Rectal smooth muscle tissue (tissue), 1 donor: Measurements from ENCODE around the gene CYP4F2.
"Not testable (repeated sequence)": the region's sequence is repeated elsewhere in the genome, so short reads cannot be mapped to it uniquely, and the experiment has no call there.

Experiments
- H3K27ac ChIP-seq: one replicate; pipeline ENCODE4 v1.7.0; 2013; ENCODE audit warnings: low read depth, low read length, inconsistent platforms
- H3K27me3 ChIP-seq: one replicate; pipeline ENCODE4 v1.7.0; 2013; ENCODE audit warnings: low read length; ENCODE audit not compliant: control insufficient read depth, insufficient read depth
- H3K36me3 ChIP-seq: one replicate; pipeline ENCODE4 v1.7.0; 2013; ENCODE audit warnings: low read length; ENCODE audit not compliant: control insufficient read depth, insufficient read depth
- H3K4me1 ChIP-seq: one replicate; pipeline ENCODE4 v1.7.0; 2013; ENCODE audit warnings: low read length; ENCODE audit not compliant: control insufficient read depth, insufficient read depth
- H3K4me3 ChIP-seq: one replicate; pipeline ENCODE4 v1.7.0; 2013; ENCODE audit warnings: low read length
- H3K9ac ChIP-seq: one replicate; pipeline ENCODE4 v1.7.0; 2013; ENCODE audit warnings: low read length

Gene CYP4F2

GRCh38 chr19:15869109-15869555, 28.7 kb downstream of the CYP4F2 start:
- no peaks in the 10 kb centered on the region for H3K36me3 ChIP-seq
- H3K4me3 ChIP-seq = no peak overlapping the region
- H3K9ac ChIP-seq = no peak overlapping the region
- H3K27me3 ChIP-seq = no peaks in the 10 kb centered on the region
- no peaks in the 10 kb centered on the region for H3K4me1 ChIP-seq
- H3K27ac ChIP-seq = no peak overlapping the region

- no peaks in the 10 kb centered on the region for H3K27me3 ChIP-seq
- no peaks in the 10 kb centered on the region for H3K36me3 ChIP-seq
- no peak overlapping the region for H3K9ac ChIP-seq
- no peak overlapping the region for H3K4me3 ChIP-seq
- H3K27ac ChIP-seq = no peak overlapping the region
- H3K4me1 ChIP-seq = no peaks in the 10 kb centered on the region
These were observed 31.2 kb downstream of the CYP4F2 start for GRCh38 chr19:15866636-15867035.

- Histone ChIP-seq H3K36me3 (no peaks in the 10 kb centered on the region), H3K27me3 (no peaks in the 10 kb centered on the region), H3K4me1 (no peaks in the 10 kb centered on the region), H3K27ac (no peak overlapping the region), H3K9ac (no peak overlapping the region), H3K4me3 (no peak overlapping the region)
These were observed 33.0 kb downstream of the CYP4F2 start for GRCh38 chr19:15864824-15865223.

GRCh38 chr19:15863272-15863671, 34.6 kb downstream of the CYP4F2 start:
- H3K4me3 ChIP-seq = no peak overlapping the region
- H3K4me1 ChIP-seq = no peaks in the 10 kb centered on the region
- H3K27ac ChIP-seq = no peak overlapping the region
- no peaks in the 10 kb centered on the region for H3K36me3 ChIP-seq
- H3K9ac ChIP-seq = no peak overlapping the region
- H3K27me3 ChIP-seq = no peaks in the 10 kb centered on the region

GRCh38 chr19:15862444-15862843, 35.4 kb downstream of the CYP4F2 start:
- H3K27ac ChIP-seq = no peak overlapping the region
- H3K4me3 ChIP-seq = no peak overlapping the region
- H3K9ac ChIP-seq = no peak overlapping the region
- no peaks in the 10 kb centered on the region for H3K36me3 ChIP-seq
- no peaks in the 10 kb centered on the region for H3K27me3 ChIP-seq
- no peaks in the 10 kb centered on the region for H3K4me1 ChIP-seq

GRCh38 chr19:15860522-15860921, 37.4 kb downstream of the CYP4F2 start:
- no peaks in the 10 kb centered on the region for H3K27me3 ChIP-seq
- no peak overlapping the region for H3K27ac ChIP-seq
- no peaks in the 10 kb centered on the region for H3K36me3 ChIP-seq
- no peak overlapping the region for H3K4me3 ChIP-seq
- no peaks in the 10 kb centered on the region for H3K4me1 ChIP-seq
- H3K9ac ChIP-seq = no peak overlapping the region

GRCh38 chr19:15859187-15859586, 38.7 kb downstream of the CYP4F2 start:
- Histone ChIP-seq H3K27me3 (no peaks in the 10 kb centered on the region), H3K4me3 (no peak overlapping the region)

GRCh38 chr19:15850385-15850784, 47.5 kb downstream of the CYP4F2 start:
- Histone ChIP-seq H3K9ac (no peak overlapping the region), H3K36me3 (no peaks in the 10 kb centered on the region), H3K27ac (no peak overlapping the region), H3K4me3 (no peak overlapping the region), H3K27me3 (no peaks in the 10 kb centered on the region), H3K4me1 (no peaks in the 10 kb centered on the region)

More at GRCh38 chr19:15859187-15859586, 38.7 kb downstream of the CYP4F2 start:
- no peaks in the 10 kb centered on the region for H3K36me3 ChIP-seq
- no peak overlapping the region for H3K9ac ChIP-seq
- H3K27ac ChIP-seq = no peak overlapping the region
- H3K4me1 ChIP-seq = no peaks in the 10 kb centered on the region

- no peak overlapping the region for H3K9ac ChIP-seq
- H3K36me3 ChIP-seq = no peaks in the 10 kb centered on the region
These were observed 51.0 kb downstream of the CYP4F2 start for GRCh38 chr19:15846923-15847322.

GRCh38 chr19:15843894-15844222, 54.0 kb downstream of the CYP4F2 start:
- H3K9ac ChIP-seq, H3K4me3 ChIP-seq, H3K27me3 ChIP-seq, H3K36me3 ChIP-seq, H3K4me1 ChIP-seq, H3K27ac ChIP-seq: not testable (repeated sequence)

More at GRCh38 chr19:15846923-15847322, 51.0 kb downstream of the CYP4F2 start:
- Histone ChIP-seq H3K27ac (no peak overlapping the region), H3K27me3 (no peaks in the 10 kb centered on the region), H3K4me1 (no peaks in the 10 kb centered on the region), H3K4me3 (no peak overlapping the region)

GRCh38 chr19:15843203-15843893, 54.5 kb downstream of the CYP4F2 start:
- H3K27me3 ChIP-seq = no peaks in the 10 kb centered on the region
- H3K4me1 ChIP-seq = no peaks in the 10 kb centered on the region
- H3K27ac ChIP-seq = no peak overlapping the region

GRCh38 chr19:15841875-15842569, 55.9 kb downstream of the CYP4F2 start:
- no peaks in the 10 kb centered on the region for H3K27me3 ChIP-seq

More at GRCh38 chr19:15843203-15843893, 54.5 kb downstream of the CYP4F2 start:
- H3K36me3 ChIP-seq = no peaks in the 10 kb centered on the region
- no peak overlapping the region for H3K4me3 ChIP-seq
- no peak overlapping the region for H3K9ac ChIP-seq

GRCh38 chr19:15840833-15841232, 57.0 kb downstream of the CYP4F2 start:
- Histone ChIP-seq H3K4me1 (no peaks in the 10 kb centered on the region), H3K4me3 (no peak overlapping the region), H3K36me3 (no peaks in the 10 kb centered on the region), H3K27ac (no peak overlapping the region), H3K27me3 (no peaks in the 10 kb centered on the region), H3K9ac (no peak overlapping the region)

More at GRCh38 chr19:15841875-15842569, 55.9 kb downstream of the CYP4F2 start:
- H3K36me3 ChIP-seq = no peaks in the 10 kb centered on the region
- H3K4me3 ChIP-seq = no peak overlapping the region
- H3K27ac ChIP-seq = no peak overlapping the region
- no peaks in the 10 kb centered on the region for H3K4me1 ChIP-seq
- no peak overlapping the region for H3K9ac ChIP-seq
